Endothelial cell of umbilical vein (primary cell): ENCODE data around the gene HOXD8. TPM values are rescaled to one million over a fixed set of nuclear protein-coding genes. Genes with fewer than 3 reads are reported as not detected.

ENCODE experiments used
- BruUV-seq: library from RNA; stranded (reverse); fragments of 400-500 nt; replicated peaks from 2 replicates; lab custom pipeline; 2021; lab: Mats Ljungman, UMichigan
- CTCF ChIA-PET: fragments of 300-600, 350-600 bp; sonication (Branson Sonifier 250); formaldehyde crosslinking; loops from one replicate; lab custom pipeline; 2021; ENCODE audit warnings: antibody characterized with exemption, inconsistent platforms; lab: Charles Lee
- POLR2A ChIA-PET: fragments of 300-600, 350-600 bp; sonication (Branson Sonifier 250); formaldehyde crosslinking; loops from one replicate; lab custom pipeline; 2021; ENCODE audit warnings: antibody characterized with exemption, inconsistent platforms; lab: Charles Lee
- DNase-seq: peaks from one replicate; pipeline ENCODE4 v3.0.0-alpha.2; 2011; ENCODE audit warnings: low read depth, low spot score
- FAIRE-seq: peaks from 2 replicates; lab custom pipeline; 2011; peaks lifted over from hg19 to GRCh38; lab: Jason Lieb, UNC
- H2AFZ ChIP-seq: 2 replicates; pipeline ENCODE4 v1.6.0; 2012; ENCODE audit warnings: low read depth, low read length, control low read depth, inconsistent platforms
- H3K27ac ChIP-seq: 2 replicates; pipeline ENCODE4 v1.5.1; 2011; ENCODE audit warnings: low read depth, mild to moderate bottlenecking, control low read depth, low read length, moderate library complexity; ENCODE audit not compliant: insufficient read depth
- H3K27me3 ChIP-seq, 2 experiments: 2 replicates each; pipeline versions ENCODE4 v1.6.0 to v1.6.1; 2011; ENCODE audit warnings: low read length in 2 of 2, mixed read lengths in 1 of 2; ENCODE audit not compliant: control insufficient read depth in 2 of 2, insufficient read depth in 2 of 2
- H3K36me3 ChIP-seq, 2 experiments: 2 replicates in 1 of 2; 3 replicates in 1 of 2; pipeline ENCODE4 v1.5.1; 2011; ENCODE audit warnings: low read length in 2 of 2, mild to moderate bottlenecking in 1 of 2, moderate library complexity in 1 of 2; ENCODE audit not compliant: control insufficient read depth in 2 of 2, insufficient read depth in 2 of 2; ENCODE audit errors: extremely low read depth in 1 of 2
- H3K4me1 ChIP-seq: 3 replicates; pipeline ENCODE4 v1.5.1; 2011; ENCODE audit warnings: mild to moderate bottlenecking, low read length; ENCODE audit not compliant: control insufficient read depth, insufficient read depth; ENCODE audit errors: extremely low read depth
- H3K4me2 ChIP-seq: 2 replicates; pipeline ENCODE4 v1.6.1; 2011; ENCODE audit warnings: low read length, control low read depth, mixed read lengths; ENCODE audit not compliant: insufficient read depth
- H3K4me3 ChIP-seq, 3 experiments: fragments of 200-600 bp in 1 of 3; sonication (generic), shearing (Covaris generic) in 1 of 3; replicated peaks in 1 of 3; 2 replicates each; pipeline ENCODE4 v1.5.1; 2011 to 2016; ENCODE audit warnings: control low read depth in 3 of 3, low read length in 3 of 3, mild to moderate bottlenecking in 2 of 3, inconsistent platforms in 1 of 3, low read depth in 1 of 3, moderate library complexity in 1 of 3; ENCODE audit not compliant: insufficient read depth in 1 of 3
- H3K79me2 ChIP-seq: 2 replicates; pipeline ENCODE4 v1.6.0; 2012; ENCODE audit warnings: low read length, inconsistent platforms; ENCODE audit not compliant: control insufficient read depth, insufficient read depth
- H3K9ac ChIP-seq: replicated peaks from 2 replicates; pipeline ENCODE3; 2011; ENCODE audit warnings: low read length, control low read depth; ENCODE audit not compliant: insufficient read depth; ENCODE audit errors: extremely low read depth
- H3K9me1 ChIP-seq: replicated peaks from 3 replicates; pipeline ENCODE4 v1.6.0; 2011; ENCODE audit warnings: mild to moderate bottlenecking, low read length; ENCODE audit not compliant: control insufficient read depth, insufficient read depth; ENCODE audit errors: extremely low read depth
- H3K9me3 ChIP-seq: replicated peaks from 2 replicates; pipeline ENCODE4 v1.5.1; 2012; ENCODE audit warnings: low read length, inconsistent platforms; ENCODE audit not compliant: control insufficient read depth, insufficient read depth
- H4K20me1 ChIP-seq: replicated peaks from 2 replicates; pipeline ENCODE3; 2011; ENCODE audit warnings: mild to moderate bottlenecking, low read length; ENCODE audit not compliant: control insufficient read depth, insufficient read depth; ENCODE audit errors: extremely low read depth
- CTCF ChIP-seq, 2 donors: IDR thresholded peaks; 1 replicate in 1 of 2; 2 replicates in 1 of 2; pipeline ENCODE4 v1.5.1; 2011; ENCODE audit warnings: low read length in 2 of 2, mild to moderate bottlenecking in 2 of 2, moderate library complexity in 2 of 2, control low read depth in 1 of 2, inconsistent platforms in 1 of 2, low read depth in 1 of 2; ENCODE audit not compliant: insufficient read depth in 1 of 2; ENCODE audit errors: extremely low read depth in 1 of 2
- EZH2 ChIP-seq: IDR thresholded peaks from 2 replicates; pipeline ENCODE4 v1.6.1; 2012; ENCODE audit warnings: borderline replicate concordance, low read depth, mild to moderate bottlenecking, moderate library complexity, low read length, inconsistent platforms; ENCODE audit not compliant: severe bottlenecking
- FOS ChIP-seq: IDR thresholded peaks from 2 replicates; pipeline ENCODE4 v1.6.1; 2011; ENCODE audit warnings: mild to moderate bottlenecking, low read length, moderate library complexity, borderline replicate concordance; ENCODE audit not compliant: insufficient read depth
- GATA2 ChIP-seq: IDR thresholded peaks from 2 replicates; pipeline ENCODE4 v1.7.0; 2011; ENCODE audit warnings: low read depth, mild to moderate bottlenecking, moderate library complexity, mixed read lengths, low read length; ENCODE audit not compliant: insufficient read length, insufficient read depth
- JUN ChIP-seq: IDR thresholded peaks from 2 replicates; pipeline ENCODE4 v1.6.1; 2011; ENCODE audit warnings: borderline replicate concordance, low read depth; ENCODE audit not compliant: insufficient read length, insufficient read depth
- MAX ChIP-seq: IDR thresholded peaks from 2 replicates; pipeline ENCODE4 v1.6.1; 2011; ENCODE audit not compliant: insufficient read depth, insufficient read length
- MYC ChIP-seq: IDR thresholded peaks from one replicate; pipeline ENCODE4 v1.6.1; 2011; ENCODE audit warnings: mild to moderate bottlenecking, low read depth, low read length
- POLR2A ChIP-seq: IDR thresholded peaks from 2 replicates; pipeline ENCODE4 v1.6.1; 2012; ENCODE audit warnings: low read depth, mild to moderate bottlenecking, control low read depth, low read length
- POLR2AphosphoS5 ChIP-seq: IDR thresholded peaks from 2 replicates; pipeline ENCODE4 v1.6.1; 2012; ENCODE audit warnings: low read depth, mild to moderate bottlenecking, control low read depth, low read length, moderate library complexity; ENCODE audit not compliant: insufficient read depth
- dilution Hi-C: fragments of 300-500 bp; cut with MboI; formaldehyde crosslinking; loops from one replicate; pipeline ENCODE4 v1.15.0; 2019; ENCODE audit warnings: low sequenced_read_pairs; ENCODE audit not compliant: extremely low pct_ligation_motif_present
- intact Hi-C: fragments of 100-400 bp; cut with micrococcal nuclease; formaldehyde crosslinking; loops from one replicate; pipeline ENCODE4 v1.10.0; 2022
- polyA plus RNA-seq, 4 experiments: library from polyadenylated mRNA; depleted of rRNA in 3 of 4; stranded (reverse) in 3 of 4; unstranded in 1 of 4; fragments of >200 nt; gene quantifications; 2 replicates each; pipeline versions ENCODE4 v1.2.1 to v1.2.3, GENCODE V29; 2011 to 2012; ENCODE audit warnings: missing spikeins in 1 of 4
- total RNA-seq: library from RNA; stranded (reverse); gene quantifications from 2 replicates; pipeline ENCODE4 v1.2.3, GENCODE V29; 2021

HOXD8 gene
- total and polyA plus RNA-seq, 2 donors (not counting 3 experiments of a cell fraction or from before 2014, with no cell fraction given): 6.4 to 15.6 TPM

GRCh38 chr2:176145085-176145969 lies 15.8 kb downstream of the HOXD8 start:
- Histone ChIP-seq H4K20me1 (no peaks in the 10 kb centered on the region), H3K9me3 (no peaks in the 10 kb centered on the region), H2AFZ (no peak overlapping the region), H3K9me1 (no peaks in the 10 kb centered on the region), H3K79me2 (peaks cover 73% of the 10 kb centered on the region), H3K36me3 (peaks cover 0 to 4% of the 10 kb centered on the region in 2 experiments), H3K27ac (no peak overlapping the region), H3K4me2 (no peak overlapping the region), H3K9ac (no peak overlapping the region), H3K4me3 (no peak overlapping the region), H3K27me3 (no peaks in the 10 kb centered on the region), H3K4me1 (peaks cover 5% of the 10 kb centered on the region)
- DNase-seq (no peak), FAIRE-seq (no peak)
- POLR2A ChIA-PET: no interaction called here
- no TSS peak for BruUV-seq
- CTCF ChIA-PET: interaction anchor here (0.8 to 9.3 kb wide), 4 partner anchors 10 to 435 kb away, joined by 3 to 338 read pairs (median 6); no protein-coding TSS in a partner anchor
- dilution Hi-C loops (loop anchor here (25.0 kb wide), 1 partner anchor 492 kb away; no protein-coding TSS in a partner anchor), intact Hi-C loops (no loop called here)
- TF ChIP-seq CTCF (IDR thresholded peaks at IDR 0.05; ENCODE audit: extremely low read depth in 1 of 2, insufficient read depth in 1 of 2, low read depth in 1 of 2, low read length in 2 of 2) (no peak), MAX (no peak), JUN (no peak), GATA2 (no peak), EZH2 (no peak), MYC (no peak), POLR2A (no peak), POLR2AphosphoS5 (no peak), FOS (no peak)
